ENCODE results near the gene SMCO3.

The SMCO3 gene

GRCh38 chr12:14842315-14842714, 28.3 kb upstream of the SMCO3 start:
- ChIA-PET POLR2A (no interaction called here), CTCF (interaction anchor here (1.0 to 4.9 kb wide), 2 partner anchors 153 to 158 kb away, joined by 3 to 43 read pairs; no protein-coding TSS in a partner anchor)
- no peak overlapping the region for H3K4me3 ChIP-seq (ENCODE audit: control insufficient read depth in 1 of 7, extremely low read depth in 1 of 7, insufficient read depth in 4 of 7, low read depth in 2 of 7, low read length in 6 of 7)
- no peak for DNase-seq
- H3K27me3 ChIP-seq (replicated peaks in 2 of 5; ENCODE audit: control insufficient read depth in 4 of 5, insufficient read depth in 5 of 5, low read length in 4 of 5), result no peaks in the 10 kb centered on the region
- H3K9me3 ChIP-seq (ENCODE audit: control extremely low read depth in 1 of 5, control insufficient read depth in 4 of 5, insufficient read depth in 2 of 5, low read depth in 1 of 5, low read length in 4 of 5), result peaks cover 0 to 4% (median 0%) of the 10 kb centered on the region in 5 experiments
- no peaks in the 10 kb centered on the region for H3K36me3 ChIP-seq (ENCODE audit: control insufficient read depth in 4 of 4, insufficient read depth in 4 of 4, low read length in 3 of 4)
- no peak overlapping the region for H3K27ac ChIP-seq (ENCODE audit: insufficient read depth in 1 of 2, low read depth in 1 of 2, low read length in 2 of 2, poor library complexity in 1 of 2, severe bottlenecking in 2 of 2)
- peaks cover 5 to 12% (median 9%) of the 10 kb centered on the region in 4 experiments for H3K4me1 ChIP-seq (ENCODE audit: control extremely low read depth in 1 of 4, control insufficient read depth in 4 of 4, insufficient read depth in 4 of 4, low read length in 3 of 4)
- WGBS (ENCODE audit: insufficient coverage), result no CpG with 5 or more reads among the region's 3 CpGs

- Histone ChIP-seq H3K4me1 (ENCODE audit: control extremely low read depth in 1 of 4, control insufficient read depth in 4 of 4, insufficient read depth in 4 of 4, low read length in 3 of 4) (peaks cover 5 to 12% (median 9%) of the 10 kb centered on the region in 4 experiments), H3K9me3 (ENCODE audit: control extremely low read depth in 1 of 5, control insufficient read depth in 4 of 5, insufficient read depth in 2 of 5, low read depth in 1 of 5, low read length in 4 of 5) (peaks cover 0 to 4% (median 0%) of the 10 kb centered on the region in 5 experiments), H3K27me3 (replicated peaks in 2 of 5; ENCODE audit: control insufficient read depth in 4 of 5, insufficient read depth in 5 of 5, low read length in 4 of 5) (no peaks in the 10 kb centered on the region), H3K36me3 (ENCODE audit: control insufficient read depth in 4 of 4, insufficient read depth in 4 of 4, low read length in 3 of 4) (no peaks in the 10 kb centered on the region), H3K27ac (ENCODE audit: insufficient read depth in 1 of 2, low read depth in 1 of 2, low read length in 2 of 2, poor library complexity in 1 of 2, severe bottlenecking in 2 of 2) (no peak overlapping the region), H3K4me3 (ENCODE audit: control insufficient read depth in 1 of 7, extremely low read depth in 1 of 7, insufficient read depth in 4 of 7, low read depth in 2 of 7, low read length in 6 of 7) (no peak overlapping the region)
- DNase-seq, result no peak
- WGBS (ENCODE audit: insufficient coverage), result 100% methylated on average over 2 of the region's 3 CpGs
- ChIA-PET POLR2A (no interaction called here), CTCF (no interaction called here)
Measured at GRCh38 chr12:14841761-14842160, 27.8 kb upstream of the SMCO3 start.

- Histone ChIP-seq H3K27me3 (replicated peaks in 2 of 5; ENCODE audit: control insufficient read depth in 4 of 5, insufficient read depth in 5 of 5, low read length in 4 of 5) (no peaks in the 10 kb centered on the region), H3K4me3 (ENCODE audit: control insufficient read depth in 1 of 7, extremely low read depth in 1 of 7, insufficient read depth in 4 of 7, low read depth in 2 of 7, low read length in 6 of 7) (no peak overlapping the region), H3K27ac (ENCODE audit: insufficient read depth in 1 of 2, low read depth in 1 of 2, low read length in 2 of 2, poor library complexity in 1 of 2, severe bottlenecking in 2 of 2) (no peak overlapping the region), H3K4me1 (ENCODE audit: control extremely low read depth in 1 of 4, control insufficient read depth in 4 of 4, insufficient read depth in 4 of 4, low read length in 3 of 4) (peaks cover 0 to 3% (median under 1%) of the 10 kb centered on the region in 4 experiments), H3K9me3 (ENCODE audit: control extremely low read depth in 1 of 5, control insufficient read depth in 4 of 5, insufficient read depth in 2 of 5, low read depth in 1 of 5, low read length in 4 of 5) (peaks cover 0 to 4% (median 0%) of the 10 kb centered on the region in 5 experiments), H3K36me3 (ENCODE audit: control insufficient read depth in 4 of 4, insufficient read depth in 4 of 4, low read length in 3 of 4) (no peaks in the 10 kb centered on the region)
- WGBS (ENCODE audit: insufficient coverage), result 100% methylated on average over 2 of the region's 4 CpGs
- ChIA-PET POLR2A (no interaction called here), CTCF (no interaction called here)
- no peak for DNase-seq
Measured at GRCh38 chr12:14840616-14841015, 26.6 kb upstream of the SMCO3 start.

- 86% methylated on average over 1 of the region's 1 CpG for WGBS (ENCODE audit: insufficient coverage)
- H3K36me3 ChIP-seq (ENCODE audit: control insufficient read depth in 4 of 4, insufficient read depth in 4 of 4, low read length in 3 of 4), result no peaks in the 10 kb centered on the region
- no peak overlapping the region for H3K27ac ChIP-seq (ENCODE audit: insufficient read depth in 1 of 2, low read depth in 1 of 2, low read length in 2 of 2, poor library complexity in 1 of 2, severe bottlenecking in 2 of 2)
- DNase-seq, result no peak
- H3K4me1 ChIP-seq (ENCODE audit: control extremely low read depth in 1 of 4, control insufficient read depth in 4 of 4, insufficient read depth in 4 of 4, low read length in 3 of 4), result no peaks in the 10 kb centered on the region
- ChIA-PET CTCF (no interaction called here), POLR2A (no interaction called here)
- no peaks in the 10 kb centered on the region for H3K27me3 ChIP-seq (replicated peaks in 2 of 5; ENCODE audit: control insufficient read depth in 4 of 5, insufficient read depth in 5 of 5, low read length in 4 of 5)
- H3K9me3 ChIP-seq (ENCODE audit: control extremely low read depth in 1 of 5, control insufficient read depth in 4 of 5, insufficient read depth in 2 of 5, low read depth in 1 of 5, low read length in 4 of 5), result peaks cover 0 to 4% (median 0%) of the 10 kb centered on the region in 5 experiments
- no peak overlapping the region for H3K4me3 ChIP-seq (ENCODE audit: control insufficient read depth in 1 of 7, extremely low read depth in 1 of 7, insufficient read depth in 4 of 7, low read depth in 2 of 7, low read length in 6 of 7)
Measured at GRCh38 chr12:14839262-14839661, 25.3 kb upstream of the SMCO3 start.

- no peak for DNase-seq
- Histone ChIP-seq H3K27ac (ENCODE audit: insufficient read depth in 1 of 2, low read depth in 1 of 2, low read length in 2 of 2, poor library complexity in 1 of 2, severe bottlenecking in 2 of 2) (no peak overlapping the region), H3K27me3 (replicated peaks in 2 of 5; ENCODE audit: control insufficient read depth in 4 of 5, insufficient read depth in 5 of 5, low read length in 4 of 5) (no peaks in the 10 kb centered on the region), H3K9me3 (ENCODE audit: control extremely low read depth in 1 of 5, control insufficient read depth in 4 of 5, insufficient read depth in 2 of 5, low read depth in 1 of 5, low read length in 4 of 5) (peaks cover 0 to 4% (median 0%) of the 10 kb centered on the region in 5 experiments), H3K4me1 (ENCODE audit: control extremely low read depth in 1 of 4, control insufficient read depth in 4 of 4, insufficient read depth in 4 of 4, low read length in 3 of 4) (no peaks in the 10 kb centered on the region), H3K36me3 (ENCODE audit: control insufficient read depth in 4 of 4, insufficient read depth in 4 of 4, low read length in 3 of 4) (no peaks in the 10 kb centered on the region), H3K4me3 (ENCODE audit: control insufficient read depth in 1 of 7, extremely low read depth in 1 of 7, insufficient read depth in 4 of 7, low read depth in 2 of 7, low read length in 6 of 7) (no peak overlapping the region)
- WGBS (ENCODE audit: insufficient coverage), result 95% methylated on average over 5 of the region's 7 CpGs
- ChIA-PET CTCF (interaction anchor here (1.0 to 1.5 kb wide), 4 partner anchors 8 to 66 kb away, joined by 3 to 4 read pairs (median 3); a partner anchor contains a TSS), POLR2A (no interaction called here)
Measured at GRCh38 chr12:14836336-14837210, 22.6 kb upstream of the SMCO3 start.

- Histone ChIP-seq H3K27me3 (replicated peaks in 2 of 5; ENCODE audit: control insufficient read depth in 4 of 5, insufficient read depth in 5 of 5, low read length in 4 of 5) (no peaks in the 10 kb centered on the region), H3K4me3 (ENCODE audit: control insufficient read depth in 1 of 7, extremely low read depth in 1 of 7, insufficient read depth in 4 of 7, low read depth in 2 of 7, low read length in 6 of 7) (no peak overlapping the region), H3K36me3 (ENCODE audit: control insufficient read depth in 4 of 4, insufficient read depth in 4 of 4, low read length in 3 of 4) (no peaks in the 10 kb centered on the region), H3K4me1 (ENCODE audit: control extremely low read depth in 1 of 4, control insufficient read depth in 4 of 4, insufficient read depth in 4 of 4, low read length in 3 of 4) (no peaks in the 10 kb centered on the region), H3K27ac (ENCODE audit: insufficient read depth in 1 of 2, low read depth in 1 of 2, low read length in 2 of 2, poor library complexity in 1 of 2, severe bottlenecking in 2 of 2) (no peak overlapping the region), H3K9me3 (ENCODE audit: control extremely low read depth in 1 of 5, control insufficient read depth in 4 of 5, insufficient read depth in 2 of 5, low read depth in 1 of 5, low read length in 4 of 5) (peaks cover 0 to 4% (median 0%) of the 10 kb centered on the region in 5 experiments)
- CTCF ChIA-PET, result interaction anchor here (1.2 kb wide), 1 partner anchor 162 kb away, joined by 3 read pairs; no protein-coding TSS in a partner anchor
- DNase-seq, result no peak
- POLR2A ChIA-PET, result no interaction called here
Measured at GRCh38 chr12:14834509-14834908, 20.5 kb upstream of the SMCO3 start.

- 88% methylated on average over 1 of the region's 1 CpG for WGBS (ENCODE audit: insufficient coverage)
Measured at GRCh38 chr12:14833952-14834351, 20.0 kb upstream of the SMCO3 start.

More at GRCh38 chr12:14833952-14834351, 20.0 kb upstream of the SMCO3 start:
- Histone ChIP-seq H3K4me3 (ENCODE audit: control insufficient read depth in 1 of 7, extremely low read depth in 1 of 7, insufficient read depth in 4 of 7, low read depth in 2 of 7, low read length in 6 of 7) (no peak overlapping the region), H3K36me3 (ENCODE audit: control insufficient read depth in 4 of 4, insufficient read depth in 4 of 4, low read length in 3 of 4) (no peaks in the 10 kb centered on the region), H3K4me1 (ENCODE audit: control extremely low read depth in 1 of 4, control insufficient read depth in 4 of 4, insufficient read depth in 4 of 4, low read length in 3 of 4) (no peaks in the 10 kb centered on the region), H3K27ac (ENCODE audit: insufficient read depth in 1 of 2, low read depth in 1 of 2, low read length in 2 of 2, poor library complexity in 1 of 2, severe bottlenecking in 2 of 2) (no peak overlapping the region), H3K9me3 (ENCODE audit: control extremely low read depth in 1 of 5, control insufficient read depth in 4 of 5, insufficient read depth in 2 of 5, low read depth in 1 of 5, low read length in 4 of 5) (no peaks in the 10 kb centered on the region), H3K27me3 (replicated peaks in 2 of 5; ENCODE audit: control insufficient read depth in 4 of 5, insufficient read depth in 5 of 5, low read length in 4 of 5) (no peaks in the 10 kb centered on the region)
- DNase-seq, result no peak
- ChIA-PET POLR2A (no interaction called here), CTCF (interaction anchor here (0.7 to 1.4 kb wide), 2 partner anchors 10 to 314 kb away, joined by 3 to 4 read pairs; partner anchors contain the start of gene ART4)
